Mesothelial cell of epicardium (in vitro differentiated cells): ENCODE data around the gene MGAT5B. TPM values are rescaled to one million over a fixed set of nuclear protein-coding genes. Genes with fewer than 3 reads are reported as not detected.
"Not testable (repeated sequence)": the region's sequence is repeated elsewhere in the genome, so short reads cannot be mapped to it uniquely, and the experiment has no call there.

ENCODE experiments used
- DNase-seq, 2 experiments: peaks; one replicate each; pipeline ENCODE4 v3.0.0; 2021; ENCODE audit warnings: low spot score in 2 of 2; ENCODE audit not compliant: unreplicated experiment in 2 of 2
- H3K27ac Mint-ChIP-seq: 2 replicates; pipeline ENCODE4 v1.8.0; 2021; ENCODE audit warnings: mixed read lengths
- H3K27me3 Mint-ChIP-seq: 2 replicates; pipeline ENCODE4 v1.8.0; 2021; ENCODE audit warnings: low read depth, mixed read lengths
- H3K36me3 Mint-ChIP-seq: 2 replicates; pipeline ENCODE4 v1.8.0; 2021; ENCODE audit warnings: mixed read lengths
- H3K4me1 Mint-ChIP-seq: 2 replicates; pipeline ENCODE4 v1.8.0; 2021; ENCODE audit warnings: mixed read lengths
- H3K4me3 Mint-ChIP-seq: 2 replicates; pipeline ENCODE4 v1.8.0; 2021; ENCODE audit warnings: mild to moderate bottlenecking, moderate library complexity, mixed read lengths
- H3K9me3 Mint-ChIP-seq: 2 replicates; pipeline ENCODE4 v1.8.0; 2021; ENCODE audit warnings: mixed read lengths
- CTCF ChIP-seq: fragments of 200-600 bp; sonication (generic); IDR thresholded peaks from one replicate; pipeline ENCODE4 v1.5.0; 2021; ENCODE audit warnings: antibody characterized with exemption; ENCODE audit not compliant: unreplicated experiment
- total RNA-seq: library from RNA; stranded (reverse); gene quantifications from 3 replicates; pipeline ENCODE4 v1.2.1, GENCODE V29; 2021

The MGAT5B gene
- total RNA-seq, 1 donor from 2014 or later: 0.78 TPM

- Mint-ChIP-seq H3K9me3 (no peaks in the 10 kb centered on the region), H3K4me1 (peaks cover 5% of the 10 kb centered on the region), H3K27me3 (peaks cover 20% of the 10 kb centered on the region)
Observed at GRCh38 chr17:76834870-76835269, 33.3 kb upstream of the MGAT5B start.

DNA sequence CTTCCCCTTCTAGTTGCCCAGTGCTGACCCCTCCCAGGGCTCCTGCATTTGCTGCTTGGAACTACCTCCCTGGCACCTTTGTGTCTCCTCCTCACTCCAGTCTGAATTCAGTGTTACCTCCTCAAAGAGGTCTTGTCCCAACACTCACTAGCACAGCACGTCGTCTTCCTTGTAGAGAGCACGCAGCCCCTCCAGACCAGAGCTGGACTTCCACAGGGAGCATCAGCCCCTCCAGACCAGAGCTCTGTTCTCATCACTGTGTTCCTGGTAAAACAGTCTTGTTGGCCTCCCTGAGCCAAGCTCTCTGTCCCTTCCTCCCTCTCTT, 27.8 kb upstream of the MGAT5B start:
- Mint-ChIP-seq H3K9me3 (no peaks in the 10 kb centered on the region), H3K36me3 (no peaks in the 10 kb centered on the region), H3K4me3 (no peak overlapping the region), H3K27ac (no peak overlapping the region), H3K4me1 (peaks cover 28% of the 10 kb centered on the region), H3K27me3 (peaks cover 60% of the 10 kb centered on the region)
- no peak for TF ChIP-seq CTCF
- no peak for DNase-seq

More at GRCh38 chr17:76834870-76835269, 33.3 kb upstream of the MGAT5B start:
- no peak for DNase-seq
- H3K4me3 Mint-ChIP-seq: no peak overlapping the region
- H3K36me3 Mint-ChIP-seq: no peaks in the 10 kb centered on the region
- H3K27ac Mint-ChIP-seq: no peak overlapping the region
- TF ChIP-seq CTCF: no peak

DNA sequence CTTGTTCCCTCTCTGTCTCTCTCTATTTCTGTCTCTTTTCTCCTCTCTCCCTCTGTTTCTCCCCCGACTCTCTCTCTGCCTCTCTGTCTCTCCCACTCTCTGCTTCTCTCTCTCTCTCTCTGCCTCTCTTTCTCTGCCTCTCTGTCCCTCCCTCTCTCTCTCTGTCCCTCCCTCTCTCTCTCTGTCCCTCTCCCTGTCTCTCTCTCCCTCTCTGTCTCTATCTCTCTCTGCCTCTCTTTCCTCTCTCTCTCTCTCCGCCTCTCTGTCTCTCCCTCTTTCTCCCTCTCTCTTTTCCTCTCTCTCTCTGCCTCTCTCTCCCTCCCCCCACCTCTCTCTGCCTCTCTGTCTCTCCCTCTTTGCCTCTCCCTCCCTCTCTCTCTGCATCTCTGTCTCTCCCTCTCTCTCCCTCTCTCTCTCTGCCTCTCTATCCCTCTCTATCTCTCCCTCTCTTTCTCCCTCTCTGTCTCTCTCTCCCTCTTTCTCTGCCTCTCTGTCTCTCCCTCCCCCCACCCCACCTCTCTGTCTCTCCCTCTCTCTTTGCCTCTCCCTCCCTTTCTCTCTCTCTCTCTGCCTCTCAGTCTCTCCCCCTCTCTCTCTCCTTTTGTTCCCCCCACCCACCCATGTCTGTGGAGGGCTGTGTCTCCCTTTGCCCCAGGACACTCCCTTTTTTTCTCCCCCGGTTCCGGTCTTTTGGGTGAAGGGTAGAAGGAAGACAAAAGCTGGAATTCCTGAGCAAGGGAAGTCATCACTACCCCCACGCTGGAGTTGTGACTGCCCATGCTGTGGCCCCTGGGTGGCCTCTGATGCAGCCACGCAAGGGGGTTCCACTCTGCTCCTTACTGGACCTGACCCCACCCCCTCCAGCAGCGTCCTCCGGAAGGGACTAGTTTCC, 27.1 kb upstream of the MGAT5B start:
- Mint-ChIP-seq H3K9me3 (no peaks in the 10 kb centered on the region), H3K27me3 (peaks cover 61% of the 10 kb centered on the region), H3K36me3 (no peaks in the 10 kb centered on the region), H3K4me1 (peaks cover 28% of the 10 kb centered on the region), H3K27ac (no peak overlapping the region), H3K4me3 (peak overlapping the region; percentile 24)
- no peak for TF ChIP-seq CTCF
- DNase-seq: no peak

DNA sequence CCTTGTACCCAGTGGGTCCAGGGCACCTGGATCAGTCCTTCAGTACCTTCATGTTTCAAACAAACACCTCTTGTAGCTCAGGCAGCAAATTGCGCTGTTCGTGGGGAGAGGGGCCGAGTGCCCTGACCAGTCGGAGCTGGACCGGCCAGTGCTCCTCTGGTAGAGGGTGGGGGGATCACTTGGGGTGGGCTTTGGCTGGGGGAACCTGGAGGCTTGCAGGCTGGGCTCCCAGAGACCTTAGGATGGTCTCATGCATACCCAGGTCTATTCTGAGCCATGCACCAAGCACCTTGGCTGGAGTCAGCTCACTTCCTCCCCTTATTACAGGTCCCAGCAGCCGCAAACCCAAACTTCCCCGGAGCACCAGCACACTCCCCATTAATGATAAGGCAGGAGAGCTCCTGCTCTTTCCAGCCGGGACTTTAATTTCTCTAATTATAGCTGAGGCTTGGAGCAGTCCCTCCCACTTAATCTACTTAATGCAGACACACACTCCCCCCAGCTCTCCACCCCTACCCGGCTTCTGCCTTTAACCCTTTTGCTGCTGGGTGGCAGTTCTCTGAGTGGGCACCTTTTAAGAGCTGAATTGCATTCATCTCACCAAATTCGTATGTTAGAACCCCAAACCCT, 26.3 kb upstream of the MGAT5B start:
- Mint-ChIP-seq H3K9me3 (no peaks in the 10 kb centered on the region), H3K27me3 (peaks cover 68% of the 10 kb centered on the region), H3K27ac (no peak overlapping the region), H3K36me3 (no peaks in the 10 kb centered on the region), H3K4me1 (peaks cover 28% of the 10 kb centered on the region), H3K4me3 (peak overlapping the region; percentile 24)
- no peak for DNase-seq
- no peak for TF ChIP-seq CTCF

GRCh38 chr17:76843068-76843467, 25.1 kb upstream of the MGAT5B start:
- not testable (repeated sequence) for DNase-seq, H3K4me3 Mint-ChIP-seq, H3K9me3 Mint-ChIP-seq, H3K36me3 Mint-ChIP-seq, H3K27ac Mint-ChIP-seq
- Mint-ChIP-seq H3K27me3 (peaks cover 72% of the 10 kb centered on the region), H3K4me1 (peaks cover 28% of the 10 kb centered on the region)
